HepG2 (cell line): ENCODE results near the gene SCAI. TPM values are rescaled to one million over a fixed set of nuclear protein-coding genes. Genes with fewer than 3 reads are reported as not detected.

Experiments used
- CENPBD1 ChIP-seq: sonication (generic); formaldehyde crosslinking; IDR thresholded peaks from 2 replicates; pipeline ENCODE4 v1.8.0; 2022; ENCODE audit warnings: missing genetic modification reagents, low read depth, mild to moderate bottlenecking, borderline replicate concordance
- EZH2 ChIP-seq: conservative IDR thresholded peaks from 2 replicates; pipeline ENCODE4 v1.6.1; 2012; ENCODE audit warnings: mild to moderate bottlenecking, low read depth, low read length, moderate library complexity
- GATAD2A ChIP-seq: IDR thresholded peaks from 2 replicates; pipeline ENCODE4 v1.6.1; 2016
- HDAC2 ChIP-seq: sonication (generic); formaldehyde crosslinking; IDR thresholded peaks from 2 replicates; pipeline ENCODE4 v1.4.0; 2020; ENCODE audit warnings: missing genetic modification reagents
- KDM3A ChIP-seq: IDR thresholded peaks from 2 replicates; pipeline ENCODE4 v1.6.1; 2018; ENCODE audit warnings: low read depth, missing compliant biosample characterization
- KMT2A ChIP-seq: sonication (generic); formaldehyde crosslinking; IDR thresholded peaks from 2 replicates; pipeline ENCODE4 v1.4.0; 2020; ENCODE audit warnings: missing genetic modification reagents
- NFAT5 ChIP-seq: sonication (generic); formaldehyde crosslinking; IDR thresholded peaks from 2 replicates; pipeline ENCODE4 v1.4.0; 2020; ENCODE audit warnings: missing genetic modification reagents
- NFIB ChIP-seq: sonication (generic); formaldehyde crosslinking; IDR thresholded peaks from 2 replicates; pipeline ENCODE4 v1.9.0; 2021; ENCODE audit warnings: missing genetic modification reagents, mild to moderate bottlenecking, borderline replicate concordance
- REPIN1 ChIP-seq: sonication (generic); formaldehyde crosslinking; IDR thresholded peaks from 2 replicates; pipeline ENCODE4 v1.8.0; 2022; ENCODE audit warnings: missing genetic modification reagents, low read depth, mild to moderate bottlenecking, borderline replicate concordance
- SMAD1 ChIP-seq: sonication (generic); formaldehyde crosslinking; IDR thresholded peaks from 2 replicates; pipeline ENCODE4 v1.4.0; 2020; ENCODE audit warnings: missing genetic modification reagents, low read depth, mild to moderate bottlenecking, borderline replicate concordance
- SRY ChIP-seq: sonication (generic); formaldehyde crosslinking; IDR thresholded peaks from 2 replicates; pipeline ENCODE4 v1.8.0; 2022; ENCODE audit warnings: mild to moderate bottlenecking, missing genetic modification reagents
- ZFP36 ChIP-seq: fragments of 150-350 bp; IDR thresholded peaks from 2 replicates; pipeline ENCODE4 v1.6.1; 2018; ENCODE audit warnings: borderline replicate concordance, low read length, low read depth; ENCODE audit not compliant: partially characterized antibody
- ZFP91 ChIP-seq: sonication (generic); formaldehyde crosslinking; IDR thresholded peaks from 2 replicates; pipeline ENCODE4 v1.9.0; 2022; ENCODE audit warnings: missing genetic modification reagents, mild to moderate bottlenecking, borderline replicate concordance
- ZNF317 ChIP-seq: sonication (generic); formaldehyde crosslinking; IDR thresholded peaks from 2 replicates; pipeline ENCODE4 v1.5.0; 2020; ENCODE audit warnings: mild to moderate bottlenecking, missing genetic modification reagents
- ZNF337 ChIP-seq: sonication (generic); formaldehyde crosslinking; IDR thresholded peaks from 2 replicates; pipeline ENCODE4 v1.5.1; 2020; ENCODE audit warnings: missing genetic modification reagents, low read depth, mild to moderate bottlenecking, borderline replicate concordance
- ZNF468 ChIP-seq: sonication (generic); formaldehyde crosslinking; IDR thresholded peaks from 2 replicates; pipeline ENCODE4 v1.8.0; 2022; ENCODE audit warnings: mild to moderate bottlenecking, moderate library complexity, missing genetic modification reagents
- ZNF597 ChIP-seq: sonication (generic); formaldehyde crosslinking; IDR thresholded peaks from 2 replicates; pipeline ENCODE4 v1.5.0; 2020; ENCODE audit warnings: missing genetic modification reagents
- ZNF660 ChIP-seq: sonication (generic); formaldehyde crosslinking; IDR thresholded peaks from 2 replicates; pipeline ENCODE4 v1.5.1; 2020; ENCODE audit warnings: mild to moderate bottlenecking, low read depth, missing genetic modification reagents, borderline replicate concordance
- ZNF775 ChIP-seq: sonication (generic); formaldehyde crosslinking; IDR thresholded peaks from 2 replicates; pipeline ENCODE4 v1.4.0; 2020; ENCODE audit warnings: missing genetic modification reagents, mild to moderate bottlenecking, moderate library complexity, borderline replicate concordance
- polyA plus RNA-seq, 8 experiments: library from polyadenylated mRNA; depleted of rRNA in 3 of 8; stranded (reverse) in 7 of 8; unstranded in 1 of 8; fragments of >200 nt; fragmentation: Illumina TruSeq in 4 of 8; extraction: Trizol in 4 of 8; gene quantifications; 2 replicates each; pipeline versions ENCODE4 v1.2.1 to v1.2.3, GENCODE V29; 2011 to 2016; ENCODE audit warnings: low read depth in 4 of 8, missing spikeins in 1 of 8, mixed read lengths in 1 of 8; ENCODE audit not compliant: insufficient read depth in 1 of 8
- total RNA-seq, 5 experiments: library from RNA; depleted of rRNA; stranded (reverse); fragments of >200 nt; fragmentation: Illumina TruSeq; extraction: Trizol; gene quantifications; 2 replicates each; pipeline ENCODE4 v1.2.3, GENCODE V29; 2016; ENCODE audit warnings: low read depth in 1 of 5

SCAI gene
- total and polyA plus RNA-seq, 2 of the 13 experiments (the other 11 are each of a cell fraction or from before 2014, with no cell fraction given), result 4.4 to 8.4 TPM

- TF ChIP-seq NFAT5 (CRISPR knock-in tag), result no peak
- TF ChIP-seq ZFP36, result no peak
- no peak for TF ChIP-seq NFIB
- 0 out of 2 replicates have a peak, but pooled peaks have one; percentile 68 for TF ChIP-seq ZNF317 (CRISPR knock-in tag)
- peak; percentile 39; the same call in 1 of the 2 replicates for TF ChIP-seq HDAC2 (CRISPR knock-in tag)
- TF ChIP-seq SMAD1 (CRISPR knock-in tag), result no peak
- TF ChIP-seq ZNF337, result 0 out of 2 replicates have a peak, but pooled peaks have one; percentile 29
- peak; percentile 89; the same call in 1 of the 2 replicates for TF ChIP-seq ZFP91
- TF ChIP-seq ZNF597 (CRISPR knock-in tag), result no peak
- no peak for TF ChIP-seq ZNF660 (CRISPR knock-in tag)
- TF ChIP-seq SRY (CRISPR knock-in tag), result peak; percentile 39; the same call in 1 of the 2 replicates
- TF ChIP-seq REPIN1, result 0 out of 2 replicates have a peak, but pooled peaks have one; percentile 48
- 0 out of 2 replicates have a peak, but pooled peaks have one; percentile 64 for TF ChIP-seq KDM3A (CRISPR knock-in tag)
- TF ChIP-seq KMT2A (CRISPR knock-in tag), result peak; percentile 86
- no peak; the same call in 1 of the 2 replicates for TF ChIP-seq GATAD2A (CRISPR knock-in tag)
- TF ChIP-seq CENPBD1 (CRISPR knock-in tag), result no peak
- no peak for TF ChIP-seq EZH2
- TF ChIP-seq ZNF468 (CRISPR knock-in tag), result no peak
- TF ChIP-seq ZNF775 (CRISPR knock-in tag), result no peak
Observed at GRCh38 chr9:124940894-124941678, 202.2 kb downstream of the SCAI start, which contains the start of gene GOLGA1 (continued).
